HK-2 (cell line): Measurements from ENCODE around the gene AGO4.
"Not testable (repeated sequence)": the region's sequence is repeated elsewhere in the genome, so short reads cannot be mapped to it uniquely, and the experiment has no call there.

Experiments used
- DNase-seq: peaks from one replicate; pipeline ENCODE4 v3.0.0-alpha.2; 2018; ENCODE audit not compliant: unreplicated experiment

The AGO4 gene

DNA sequence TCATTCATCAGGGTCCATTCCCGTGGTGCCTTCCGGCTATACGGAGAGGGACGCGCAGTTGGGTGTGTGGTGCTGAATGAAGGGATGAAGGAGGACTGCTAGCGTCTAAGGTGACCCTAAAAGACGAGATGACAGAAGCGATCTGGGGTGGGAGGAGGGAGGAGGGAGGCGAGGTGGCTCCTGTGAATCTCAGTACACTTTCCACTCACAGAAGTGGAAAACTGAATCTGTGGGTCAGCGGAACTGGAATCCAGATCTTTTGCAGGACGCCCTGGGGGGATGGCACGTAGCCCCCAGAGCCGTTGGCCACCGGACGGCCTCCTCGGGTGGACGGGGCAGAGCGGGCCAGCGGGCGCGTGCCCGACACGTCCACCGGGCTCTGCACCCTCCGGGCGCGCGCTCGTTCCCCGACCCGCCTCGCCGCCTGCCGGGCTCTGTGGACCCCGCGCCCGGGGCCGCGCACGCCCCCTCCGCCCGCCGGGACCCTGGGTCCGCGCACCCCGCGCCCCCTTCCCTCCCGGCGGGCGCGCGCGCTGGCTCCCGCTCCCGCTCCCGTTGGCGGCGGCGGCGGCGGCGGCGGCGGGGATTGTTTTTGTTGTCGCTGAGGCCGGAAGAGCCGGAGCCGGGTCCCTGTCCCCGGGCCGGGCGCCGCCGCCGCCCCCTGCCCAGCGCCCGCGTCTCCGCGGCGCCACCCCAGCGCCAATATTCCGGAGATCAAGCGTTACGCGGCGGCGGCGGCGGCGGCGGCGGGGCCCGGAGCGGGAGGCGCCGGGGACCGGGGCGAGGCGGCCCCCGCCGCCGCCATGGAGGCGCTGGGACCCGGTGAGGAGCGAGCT lies at the start of gene AGO4:
Gene AGO4, plus strand, starts transcription at position 403 of the 836 bp plus-strand sequence. Its CDS starts 401 bp downstream, at position 804.
- DNase-seq = peak; percentile 25

DNA sequence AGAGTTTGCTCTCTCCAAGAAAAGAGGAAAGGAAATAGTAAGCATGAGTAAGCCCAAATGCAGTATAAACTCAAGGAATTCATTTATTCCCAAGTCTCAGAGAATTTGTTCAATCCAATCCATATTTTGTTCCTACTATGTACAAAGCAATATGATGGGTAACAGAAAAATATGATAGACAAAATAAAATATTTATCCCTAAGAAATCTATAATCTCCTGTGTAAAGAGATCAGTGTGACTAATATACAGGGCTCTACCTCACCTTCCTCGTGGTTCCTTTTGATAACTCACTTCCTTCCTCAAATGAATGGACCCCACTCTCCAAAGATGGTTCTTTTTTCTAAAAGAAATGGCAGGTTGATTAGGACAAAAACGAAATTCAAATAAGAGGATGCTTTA lies 45.7 kb upstream of the AGO4 start:
- no peak for DNase-seq

DNA sequence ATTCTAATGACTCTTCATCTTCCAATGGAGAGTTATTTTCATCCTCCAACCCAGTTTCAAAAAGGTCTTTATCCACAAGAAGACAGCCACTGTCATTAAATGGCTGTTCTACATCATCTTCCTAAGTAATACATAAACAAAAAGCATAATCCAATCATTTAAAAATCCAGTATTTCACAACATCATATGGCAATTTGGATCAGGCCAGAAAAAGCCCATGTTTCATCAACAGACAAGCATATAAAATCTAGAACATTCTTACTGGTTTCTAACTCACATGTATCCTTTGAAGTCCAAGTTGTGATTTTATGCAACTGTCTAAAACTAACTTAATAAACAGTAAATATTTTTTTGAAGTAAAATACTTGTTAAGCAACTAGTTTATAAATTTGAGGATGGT lies 44.6 kb upstream of the AGO4 start:
- DNase-seq = no peak

DNA sequence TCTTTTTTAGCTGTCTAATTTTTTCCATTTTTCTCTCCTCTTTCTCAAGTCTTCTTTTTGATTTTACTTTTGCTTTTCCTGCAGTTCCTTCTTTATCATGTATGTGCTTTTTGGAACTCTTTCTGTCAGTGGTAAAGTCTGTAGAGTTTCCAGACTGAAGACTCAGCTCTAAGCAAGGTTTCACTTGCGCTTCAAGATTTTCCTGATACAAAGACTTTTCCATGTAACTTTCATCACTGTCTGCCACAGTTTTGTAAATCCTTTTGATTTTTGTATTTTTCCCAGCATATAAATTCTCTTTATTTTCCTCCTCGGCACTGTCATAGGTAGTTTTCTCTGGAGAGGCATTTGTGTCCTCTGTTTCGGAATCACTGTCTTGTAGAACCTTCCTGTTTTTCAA lies 43.5 kb upstream of the AGO4 start:
- DNase-seq = no peak

DNA sequence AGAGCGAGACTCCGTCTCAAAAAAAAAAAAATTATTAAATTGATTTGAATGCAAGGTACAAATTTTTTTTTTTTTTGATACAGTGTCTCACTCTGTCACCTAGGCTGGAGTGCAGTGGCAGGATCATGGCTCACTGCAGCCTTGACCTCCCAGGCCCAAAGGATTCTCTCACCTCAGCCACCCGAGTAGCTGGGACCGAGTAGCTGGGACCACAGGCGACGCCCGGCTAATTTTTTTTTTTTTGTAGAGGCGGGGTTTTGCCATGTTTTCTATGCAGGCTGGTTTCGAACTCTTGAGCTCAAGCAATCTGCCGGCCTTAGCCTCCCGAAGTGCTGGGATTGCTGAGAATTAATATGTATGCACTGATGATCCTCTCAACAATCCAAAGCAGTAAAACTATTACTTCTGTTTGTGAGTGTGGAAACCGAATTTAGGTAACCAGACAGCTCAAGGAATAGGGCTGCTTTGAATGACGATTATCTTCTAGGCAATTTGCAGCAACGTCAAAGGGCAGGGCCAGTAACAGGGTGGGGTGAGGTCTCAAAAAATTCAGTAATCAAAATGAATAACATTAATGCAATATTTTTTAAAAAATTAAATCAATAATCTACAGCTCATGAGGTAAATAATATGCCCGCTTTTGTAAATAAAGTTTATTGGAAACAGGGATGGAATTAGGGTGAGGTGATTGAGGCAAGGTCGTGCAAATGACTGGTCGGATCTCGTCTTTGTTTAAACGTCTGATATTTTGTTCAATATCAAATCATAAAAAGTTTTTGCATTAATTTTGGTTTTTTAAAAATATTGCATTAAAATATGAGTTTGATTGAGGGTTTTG lies 39.2 kb upstream of the AGO4 start:
- DNase-seq = no peak

DNA sequence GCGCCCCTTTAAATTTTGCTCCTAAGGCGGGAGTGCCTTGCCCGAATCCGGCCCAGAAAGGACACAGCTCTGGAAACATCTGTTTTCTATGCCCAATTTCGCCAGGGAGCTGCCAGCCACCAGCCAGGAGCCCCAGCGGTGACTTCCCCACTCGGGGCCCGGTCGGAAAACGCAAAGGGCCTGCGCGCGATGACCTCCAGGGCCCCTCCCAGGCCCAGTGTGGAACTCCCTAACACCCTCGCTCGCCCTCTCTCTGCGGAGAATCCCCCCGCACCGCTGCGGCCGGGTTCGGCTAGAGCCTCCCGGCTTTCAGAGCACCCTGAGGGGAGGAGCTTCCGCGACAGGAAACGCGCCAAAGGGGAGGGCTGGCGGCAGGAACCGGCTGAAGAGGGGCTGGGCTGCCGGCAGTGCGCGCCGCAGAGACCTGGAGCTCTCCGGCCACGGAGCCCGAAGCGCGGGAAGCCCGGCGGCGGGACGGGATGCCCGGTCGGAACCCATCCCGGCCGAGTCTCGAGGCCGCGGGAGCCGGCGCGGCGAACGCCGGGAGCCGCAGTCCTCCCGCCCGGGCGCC lies 38.5 kb upstream of the AGO4 start:
- peak; percentile 88 for DNase-seq

DNA sequence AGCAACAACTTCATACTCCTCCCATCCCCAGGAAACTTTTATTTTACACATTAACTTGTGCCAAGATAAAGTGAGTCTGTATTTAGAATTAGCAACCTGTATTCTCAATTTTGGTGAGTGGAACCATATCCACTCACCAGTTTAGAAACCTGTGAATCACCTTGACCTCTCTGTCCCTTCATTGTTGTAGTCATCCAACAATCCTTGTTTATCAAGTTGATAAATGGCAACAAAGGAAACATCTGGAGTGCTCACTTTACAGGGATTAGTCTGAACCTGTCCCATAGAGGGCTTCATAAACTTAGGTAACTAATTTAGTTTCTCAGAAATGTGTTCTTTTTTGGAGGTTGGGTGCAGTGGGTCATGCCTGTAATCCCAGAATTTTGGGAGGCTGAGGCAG lies 34.1 kb upstream of the AGO4 start:
- DNase-seq = no peak

DNA sequence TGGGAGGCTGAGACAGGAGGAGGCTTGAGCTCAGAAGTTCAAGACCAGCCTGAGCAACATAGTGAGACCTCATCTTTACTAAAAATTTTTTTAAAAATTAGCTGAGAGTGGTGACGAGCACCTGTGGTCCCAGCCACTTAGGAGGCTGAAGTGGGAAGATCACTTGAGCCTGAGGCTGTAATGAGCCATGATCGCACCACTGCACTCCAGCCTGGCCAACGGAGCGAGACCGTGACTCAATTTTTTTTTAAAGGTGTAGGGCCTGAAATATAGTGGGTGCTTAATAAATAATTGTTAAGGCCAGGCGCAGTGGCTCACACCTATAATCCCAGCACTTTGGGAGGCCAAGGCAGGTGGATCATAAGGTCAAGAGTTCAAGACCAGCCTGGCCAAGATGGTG lies 31.6 kb upstream of the AGO4 start:
- not testable (repeated sequence) for DNase-seq

DNA sequence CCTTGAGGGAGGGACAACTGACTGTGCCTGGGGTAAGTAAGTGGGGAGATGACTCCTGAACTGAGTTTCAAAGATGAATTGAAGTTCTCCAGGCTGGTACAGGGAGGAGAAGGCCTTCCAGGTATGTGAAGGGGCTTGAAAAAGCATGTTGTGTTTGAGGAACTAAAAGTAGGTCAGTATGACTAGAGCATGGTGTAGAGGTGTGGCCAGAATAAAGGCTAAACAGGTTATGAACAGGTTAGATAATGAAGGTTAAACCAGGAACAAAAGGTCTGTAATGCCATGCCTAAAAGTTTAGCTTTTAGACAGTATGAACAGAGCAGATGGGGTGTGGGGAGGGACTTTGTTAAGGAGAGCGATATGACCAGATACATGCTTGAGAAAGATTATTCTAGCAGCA lies 30.7 kb upstream of the AGO4 start:
- no peak for DNase-seq

DNA sequence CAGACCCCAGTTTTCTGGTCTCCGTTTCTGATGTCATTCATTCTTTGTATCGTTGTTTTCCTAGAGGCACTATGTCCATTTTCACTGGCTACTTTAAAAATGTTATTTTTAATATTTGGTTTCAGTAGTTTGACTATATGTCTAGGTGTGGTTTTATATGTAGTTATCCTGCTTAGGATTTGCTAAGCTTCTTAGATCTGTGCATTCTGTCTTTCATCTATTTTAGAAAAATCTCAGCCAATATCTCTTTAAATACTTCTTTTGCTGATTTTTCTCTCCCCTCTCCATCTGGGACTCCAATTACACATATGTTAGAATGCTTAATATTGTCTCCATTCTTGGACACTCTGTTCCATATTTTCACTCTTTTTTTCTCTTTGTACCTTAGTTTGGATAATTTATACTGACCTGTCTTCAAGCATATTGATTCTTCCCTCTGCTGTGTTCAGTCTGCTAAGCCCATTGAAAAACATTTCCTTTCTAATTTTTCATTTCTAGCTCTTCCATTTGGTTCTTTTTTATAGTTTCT lies 24.7 kb upstream of the AGO4 start:
- no peak for DNase-seq

DNA sequence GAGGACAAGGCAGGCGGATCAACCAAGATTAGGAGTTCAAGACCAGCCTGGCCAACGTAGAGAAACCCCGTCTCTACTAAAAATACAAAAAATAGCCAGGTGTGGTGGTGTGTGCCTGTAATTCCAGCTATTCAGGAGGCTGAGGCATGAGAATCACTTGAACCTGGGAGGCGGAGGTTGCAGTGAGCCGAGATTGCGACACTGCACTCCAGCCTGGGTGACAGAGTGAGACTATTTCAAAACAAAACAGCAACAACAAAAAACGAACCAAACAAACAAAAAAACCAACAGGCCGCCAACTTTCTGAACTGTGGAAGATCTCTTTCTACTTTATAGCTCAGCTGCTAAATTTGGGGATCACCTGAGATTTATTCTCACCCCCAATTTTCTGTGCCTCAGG lies 23.5 kb upstream of the AGO4 start:
- DNase-seq = not testable (repeated sequence)

DNA sequence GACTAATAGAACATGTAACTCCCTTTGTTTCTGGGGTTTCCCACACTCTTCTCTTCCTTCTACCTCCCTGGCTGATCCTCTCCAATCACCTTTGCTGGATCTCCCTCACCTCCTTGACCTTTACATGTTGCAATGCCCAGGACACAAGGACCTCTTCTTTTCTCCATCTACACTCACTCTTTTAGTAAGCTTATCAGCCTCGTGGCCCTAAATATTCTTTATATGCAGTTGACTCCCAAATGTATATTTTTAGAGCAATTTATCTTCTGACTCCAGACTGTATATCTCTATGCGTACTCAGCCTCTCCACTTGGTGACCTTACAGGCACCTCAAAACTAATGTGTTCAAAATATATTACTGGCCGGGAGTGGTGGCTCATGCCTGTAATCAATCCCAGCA lies 19.7 kb upstream of the AGO4 start:
- DNase-seq = no peak

DNA sequence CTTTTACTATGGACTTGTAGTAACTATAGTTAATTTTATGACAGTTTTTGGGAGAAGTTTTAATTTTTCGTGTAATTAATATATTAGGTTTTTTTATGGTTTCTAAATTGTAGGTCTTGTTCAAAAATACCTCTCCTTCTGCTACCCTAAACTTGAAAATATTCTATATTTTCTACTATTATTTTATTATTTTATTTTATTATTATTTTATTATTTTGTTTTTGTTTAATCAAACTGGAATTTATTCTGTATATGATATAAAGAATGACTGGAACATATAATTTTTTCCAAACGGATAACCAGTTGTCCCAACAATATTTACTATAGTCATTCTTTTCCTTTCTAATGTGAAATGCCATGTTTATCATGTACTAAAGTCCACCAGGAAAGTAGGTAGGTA lies 17.1 kb upstream of the AGO4 start:
- DNase-seq = no peak

DNA sequence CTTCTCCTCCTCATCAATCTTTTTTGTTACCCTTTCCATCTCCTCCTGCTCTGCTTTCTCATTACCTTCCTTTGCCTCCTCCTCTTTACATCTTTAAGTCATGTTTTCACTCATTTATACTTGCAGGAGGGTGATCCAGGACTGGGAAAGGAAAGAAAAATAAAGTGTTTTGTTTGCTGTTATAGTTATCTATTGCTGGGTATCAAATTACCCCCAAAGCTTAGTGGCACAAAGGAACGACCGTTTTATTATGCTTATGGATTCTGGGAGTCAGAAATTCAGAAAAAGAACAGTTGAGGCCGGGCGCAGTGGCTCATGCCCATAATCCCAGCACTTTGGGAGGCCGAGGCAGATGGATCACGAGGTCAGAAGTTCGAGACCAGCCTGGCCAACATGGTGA lies 12.5 kb upstream of the AGO4 start:
- DNase-seq = no peak

DNA sequence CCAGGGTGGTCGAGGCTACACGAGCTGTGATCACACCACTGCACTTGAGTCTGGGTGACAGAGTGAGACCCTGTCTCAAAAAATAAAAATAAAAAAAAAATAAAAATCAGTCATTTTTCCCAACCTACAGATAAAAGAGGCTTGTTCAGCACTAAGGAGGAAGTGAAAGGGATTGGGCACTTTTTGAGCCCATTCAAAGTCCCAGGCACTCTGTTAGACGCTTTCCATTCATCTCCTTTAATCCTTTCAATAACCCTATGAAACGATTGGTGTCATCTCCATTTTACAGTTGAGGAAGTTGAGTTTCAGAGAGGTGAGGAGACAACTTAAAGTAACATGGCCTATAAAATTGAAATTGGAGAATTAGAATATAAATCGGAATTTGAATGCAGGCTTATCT lies 10.4 kb upstream of the AGO4 start:
- no peak for DNase-seq

DNA sequence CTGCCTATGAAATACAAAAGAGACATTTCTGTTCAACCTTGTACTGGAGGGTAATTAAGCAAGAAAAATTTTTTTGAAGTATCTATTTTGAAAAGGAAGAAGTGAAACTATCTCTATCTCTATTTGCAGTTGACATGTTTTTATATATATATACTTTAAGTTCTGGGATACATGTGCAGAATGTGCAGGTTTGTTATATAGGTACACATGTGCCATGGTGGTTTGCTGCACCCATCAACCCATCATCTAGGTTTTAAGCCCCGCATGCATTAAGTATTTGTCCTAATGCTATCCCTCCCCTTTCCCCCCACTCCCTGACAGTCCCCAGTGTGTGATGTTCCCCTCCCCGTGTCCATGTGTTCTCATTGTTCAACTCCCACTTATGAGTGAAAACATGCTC lies 9.8 kb upstream of the AGO4 start:
- not testable (repeated sequence) for DNase-seq

DNA sequence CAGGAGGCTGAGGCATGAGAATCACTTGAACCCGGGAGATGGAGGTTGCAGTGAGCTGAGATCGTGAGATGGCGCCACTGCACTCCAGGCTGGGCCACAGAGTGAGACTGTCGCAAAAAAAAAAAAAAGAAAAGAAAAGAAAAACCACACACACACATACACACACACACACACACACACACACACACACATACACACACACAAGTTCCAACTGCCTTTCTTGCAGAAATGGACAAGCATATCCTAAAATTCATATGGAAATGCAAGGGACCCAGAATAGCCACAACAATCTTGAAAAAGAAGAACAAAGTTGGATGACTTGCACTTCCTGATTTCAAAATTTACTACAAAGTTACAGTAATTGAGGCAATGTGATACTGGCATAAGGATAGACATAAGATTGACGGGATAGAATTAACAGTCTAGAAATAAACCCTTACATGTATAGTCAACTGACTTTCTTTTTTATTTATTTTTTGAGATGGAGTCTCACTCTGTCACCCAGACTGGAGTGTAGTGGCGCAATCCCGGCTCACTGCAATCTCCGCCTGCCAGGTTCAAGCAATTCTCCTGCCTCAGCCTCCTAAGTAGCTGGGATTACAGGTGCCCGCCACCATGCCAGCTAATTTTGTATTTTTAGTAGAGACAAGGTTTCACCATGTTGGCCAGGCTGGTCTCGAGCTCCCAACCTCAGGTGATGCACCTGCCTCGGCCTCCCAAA lies 7.5 kb upstream of the AGO4 start:
- not testable (repeated sequence) for DNase-seq

DNA sequence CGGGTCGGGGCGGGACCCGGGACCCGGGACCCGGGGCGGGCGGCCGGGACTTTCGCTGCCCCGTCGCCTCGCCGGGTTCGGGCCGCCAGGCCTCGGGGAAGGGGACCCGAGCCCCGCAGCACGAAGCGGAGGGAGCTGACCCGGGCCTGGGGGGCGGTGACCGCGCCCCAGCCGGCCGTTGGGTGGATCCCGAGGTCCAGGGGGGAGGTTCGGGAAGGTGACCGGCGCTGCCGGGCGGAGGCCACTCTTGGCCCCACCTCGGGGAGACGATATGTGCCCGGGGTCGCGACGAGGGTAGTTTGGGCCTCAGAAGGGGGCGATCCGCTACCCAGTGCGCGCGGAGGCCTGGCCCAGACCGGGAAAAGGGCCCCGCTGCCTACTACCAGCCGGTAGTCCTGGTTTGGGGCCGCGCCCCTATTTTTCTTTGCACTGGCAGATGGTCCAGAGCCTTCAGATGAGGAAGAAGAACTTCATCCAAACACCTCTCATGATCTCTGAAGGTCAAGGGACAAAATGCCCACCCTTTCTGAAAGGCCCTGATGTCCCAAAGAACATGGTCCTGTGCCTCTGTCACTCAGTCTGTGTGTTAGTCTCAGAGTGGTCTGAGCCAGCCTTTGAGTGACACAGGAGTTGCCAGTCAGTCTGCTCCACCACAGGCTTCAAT lies 766 bp downstream of the AGO4 start:
- peak; percentile 34 for DNase-seq

DNA sequence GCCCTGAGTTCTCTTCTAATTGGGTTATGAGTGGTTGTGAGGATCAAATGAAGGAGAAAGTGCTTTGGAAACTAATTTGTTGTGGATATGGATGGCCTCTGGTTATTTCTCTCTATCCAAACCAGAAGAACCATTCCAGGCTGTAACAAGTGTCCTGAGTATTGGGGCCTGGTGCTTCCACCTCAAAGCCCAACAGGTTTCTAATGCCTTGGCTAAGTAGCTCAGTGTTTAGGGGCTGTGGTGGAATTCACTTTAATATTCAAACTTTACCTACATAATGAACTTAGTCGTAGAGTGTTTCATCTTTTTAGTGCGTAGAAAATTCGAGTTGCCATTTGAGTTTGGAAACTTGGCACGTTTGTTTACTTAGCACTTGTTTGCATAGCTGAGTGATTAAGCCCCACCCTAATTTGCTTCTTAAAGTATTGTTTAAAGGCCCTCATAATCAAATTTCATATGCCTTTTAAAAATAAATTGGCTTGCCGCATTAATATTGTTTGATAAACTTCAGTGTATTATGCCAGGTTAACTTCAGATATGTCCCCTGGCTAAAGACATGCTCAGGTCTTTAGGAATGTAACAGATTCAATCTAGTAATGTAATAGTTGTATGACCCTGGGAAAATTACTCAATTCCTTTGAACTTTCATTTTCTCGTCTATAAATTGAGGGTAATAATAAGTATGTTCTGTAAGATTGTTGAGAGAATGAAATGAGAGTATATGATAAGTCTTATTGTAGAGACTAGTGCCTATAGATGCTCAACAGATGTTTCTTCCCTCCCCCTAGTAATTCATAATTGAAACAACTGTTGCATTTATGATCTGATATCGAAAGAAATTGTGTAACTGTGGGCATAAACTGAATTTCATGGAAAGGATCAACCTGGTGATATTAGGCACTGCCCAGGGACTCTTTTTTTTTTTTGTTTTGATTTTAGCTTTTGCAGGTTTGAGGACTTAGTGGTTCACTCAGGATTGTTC lies 1.6 kb downstream of the AGO4 start:
- no peak for DNase-seq
